Activated CD4-positive, alpha-beta memory T cell treated with anti-CD3 and anti-CD28 coated beads for 36 hours (primary cell): Measurements from ENCODE around the gene OGFOD3. TPM values are rescaled to one million over a fixed set of nuclear protein-coding genes. Genes with fewer than 3 reads are reported as not detected.
"Not testable (repeated sequence)": the region's sequence is repeated elsewhere in the genome, so short reads cannot be mapped to it uniquely, and the experiment has no call there.

ENCODE experiments used
- CTCF ChIA-PET: fragments of 350-600 bp; sonication (Branson Sonifier 250); formaldehyde crosslinking; loops from one replicate; lab custom pipeline; 2021; ENCODE audit warnings: antibody characterized with exemption, inconsistent platforms; lab: Charles Lee
- POLR2A ChIA-PET: fragments of 350-600 bp; sonication (Branson Sonifier 250); formaldehyde crosslinking; loops from one replicate; lab custom pipeline; 2021; ENCODE audit warnings: antibody characterized with exemption; lab: Charles Lee
- DNase-seq: peaks from one replicate; pipeline ENCODE4 v3.0.0-alpha.2; 2020
- H3K27ac Mint-ChIP-seq: one replicate; pipeline ENCODE4 v1.8.0; 2021; ENCODE audit warnings: mixed read lengths
- H3K27me3 Mint-ChIP-seq: one replicate; pipeline ENCODE4 v1.8.0; 2021; ENCODE audit warnings: mixed read lengths
- H3K36me3 Mint-ChIP-seq: one replicate; pipeline ENCODE4 v1.8.0; 2021; ENCODE audit warnings: mixed read lengths
- H3K4me1 Mint-ChIP-seq: one replicate; pipeline ENCODE4 v1.8.0; 2021; ENCODE audit warnings: low read depth, mixed read lengths
- H3K4me3 Mint-ChIP-seq: one replicate; pipeline ENCODE4 v1.8.0; 2021; ENCODE audit warnings: mild to moderate bottlenecking, mixed read lengths
- H3K9me3 Mint-ChIP-seq: one replicate; pipeline ENCODE4 v1.8.0; 2021; ENCODE audit warnings: mixed read lengths
- intact Hi-C: fragments of 100-400 bp; cut with micrococcal nuclease; formaldehyde crosslinking; loops from one replicate; pipeline ENCODE4 v1.15.1; 2023
- total RNA-seq, 2 experiments: library from RNA; stranded (reverse); gene quantifications; one replicate each; pipeline ENCODE4 v1.2.3, GENCODE V29; 2021

Gene OGFOD3
- total RNA-seq, 2 experiments from 2014 or later: 29.7 to 32.2 TPM

DNA sequence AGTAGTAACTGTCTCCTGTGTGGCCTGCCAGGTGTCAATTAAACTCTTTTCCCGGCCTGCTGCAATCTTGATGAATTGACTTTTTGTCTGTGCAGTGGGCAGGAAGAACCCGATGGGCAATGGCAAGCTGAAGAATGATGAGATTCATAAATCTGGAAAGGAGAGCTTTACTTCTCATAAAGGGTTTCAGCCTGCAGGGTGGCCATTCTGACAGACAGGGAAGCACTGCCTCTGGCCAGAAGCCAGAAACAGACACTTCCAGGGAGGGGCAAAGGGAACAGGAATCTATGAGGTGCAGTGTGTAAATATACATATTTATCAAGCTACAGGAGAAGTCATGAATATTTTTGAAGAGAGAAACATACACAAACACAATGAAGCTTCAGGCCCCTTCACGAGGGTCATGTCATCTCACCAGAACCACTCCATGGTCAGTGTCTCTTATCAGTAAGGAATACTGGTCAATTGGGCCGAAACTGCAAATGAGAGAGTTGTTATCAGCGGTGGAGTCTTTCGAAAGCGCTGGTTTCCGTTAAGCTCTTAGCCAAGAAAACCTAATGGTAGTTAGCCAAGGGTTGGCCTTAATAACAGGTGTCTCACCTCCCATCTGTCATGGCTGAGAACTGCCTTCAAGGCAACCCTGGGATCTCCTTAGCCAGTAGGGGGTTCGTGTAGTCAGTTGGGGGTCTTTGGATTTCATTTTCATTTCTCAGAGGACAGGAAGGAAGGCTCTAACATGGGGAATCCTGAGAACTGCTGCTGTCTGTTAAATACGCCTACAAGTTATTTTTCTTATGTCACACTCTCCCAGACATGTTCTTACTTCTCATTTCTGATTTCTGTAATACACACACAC, 38.9 kb upstream of the OGFOD3 start:
- no peaks in the 10 kb centered on the region for H3K27me3 Mint-ChIP-seq
- H3K4me3 Mint-ChIP-seq: peak overlapping the region; percentile 78
- no peak for DNase-seq
- peaks cover 20% of the 10 kb centered on the region for H3K36me3 Mint-ChIP-seq
- H3K27ac Mint-ChIP-seq: peak overlapping the region; percentile 97
- intact Hi-C loops: loop anchor here (10.0 kb wide), 1 partner anchor 362 kb away; the partner anchor contains the start of gene FASN
- peaks cover 42% of the 10 kb centered on the region for H3K4me1 Mint-ChIP-seq
- no peaks in the 10 kb centered on the region for H3K9me3 Mint-ChIP-seq
- ChIA-PET CTCF (interaction anchor here (0.9 to 1.3 kb wide), 2 partner anchors 11 to 37 kb away, joined by 3 to 4 read pairs; no protein-coding TSS in a partner anchor), POLR2A (interaction anchor here (1.2 to 3.1 kb wide), 4 partner anchors 8 to 62 kb away, joined by 4 to 22 read pairs (median 8); partner anchors contain the start of gene FOXK2)

DNA sequence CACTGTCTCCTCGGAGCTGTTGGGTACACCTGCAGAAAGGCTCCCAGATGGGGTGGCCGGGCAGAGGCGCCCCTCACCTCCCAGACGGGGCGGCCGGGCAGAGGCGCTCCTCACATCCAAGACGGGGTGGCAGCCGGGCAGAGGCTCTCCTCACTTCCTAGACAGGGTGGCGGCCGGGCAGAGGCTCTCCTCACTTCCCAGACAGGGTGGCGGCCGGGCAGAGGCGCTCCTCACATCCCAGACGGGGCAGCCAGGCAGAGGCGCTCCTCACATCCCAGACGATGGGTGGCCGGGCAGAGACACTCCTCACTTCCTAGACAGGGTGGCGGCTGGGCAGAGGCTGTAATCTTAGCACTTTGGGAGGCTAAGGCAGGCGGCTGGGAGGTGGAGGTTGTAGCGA, 35.3 kb upstream of the OGFOD3 start:
- intact Hi-C loops: loop anchor here (10.0 kb wide), 1 partner anchor 359 kb away; the partner anchor contains the start of gene FASN
- H3K27ac Mint-ChIP-seq: peak overlapping the region; percentile 99

GRCh38 chr17:82453151-82453550, 34.8 kb upstream of the OGFOD3 start:
- Mint-ChIP-seq H3K36me3 (peaks cover 17% of the 10 kb centered on the region), H3K27ac (peak overlapping the region; percentile 99)
- POLR2A ChIA-PET: not testable (repeated sequence)

More for the DNA sequence above, 35.3 kb upstream of the OGFOD3 start:
- POLR2A ChIA-PET, DNase-seq, H3K9me3 Mint-ChIP-seq, H3K4me3 Mint-ChIP-seq, H3K27me3 Mint-ChIP-seq, CTCF ChIA-PET: not testable (repeated sequence)
- Mint-ChIP-seq H3K4me1 (peaks cover 46% of the 10 kb centered on the region), H3K36me3 (peaks cover 17% of the 10 kb centered on the region)

GRCh38 chr17:82452162-82452561, 33.8 kb upstream of the OGFOD3 start:
- peaks cover 46% of the 10 kb centered on the region for H3K4me1 Mint-ChIP-seq
- H3K27me3 Mint-ChIP-seq: no peaks in the 10 kb centered on the region
- intact Hi-C loops: loop anchor here (10.0 kb wide), 1 partner anchor 357 kb away; the partner anchor contains the start of gene FASN
- no peaks in the 10 kb centered on the region for H3K9me3 Mint-ChIP-seq
- H3K36me3 Mint-ChIP-seq: peaks cover 23% of the 10 kb centered on the region
- CTCF ChIA-PET: no interaction called here
- peak overlapping the region; percentile 85 for H3K4me3 Mint-ChIP-seq
- DNase-seq: no peak
- H3K27ac Mint-ChIP-seq: peak overlapping the region; percentile 99
- POLR2A ChIA-PET: interaction anchor here (1.1 kb wide), 1 partner anchor 154 kb away, joined by 3 read pairs; no protein-coding TSS in a partner anchor

More at GRCh38 chr17:82453151-82453550, 34.8 kb upstream of the OGFOD3 start:
- DNase-seq, H3K9me3 Mint-ChIP-seq, H3K4me3 Mint-ChIP-seq, H3K27me3 Mint-ChIP-seq: not testable (repeated sequence)
- H3K4me1 Mint-ChIP-seq: peaks cover 46% of the 10 kb centered on the region
- CTCF ChIA-PET: interaction anchor here (0.6 kb wide), 1 partner anchor 421 kb away, joined by 3 read pairs; no protein-coding TSS in a partner anchor
- intact Hi-C loops: loop anchor here (10.0 kb wide), 1 partner anchor 358 kb away; the partner anchor contains the start of gene FASN

- Mint-ChIP-seq H3K4me3 (peak within 1 kb of the TSS; percentile 85), H3K4me1 (peaks cover 46% of the 10 kb centered on the region), H3K27me3 (no peaks in the 10 kb centered on the region), H3K9me3 (no peaks in the 10 kb centered on the region), H3K27ac (peak within 1 kb of the TSS; percentile 99), H3K36me3 (peaks cover 37% of the 10 kb centered on the region)
- POLR2A ChIA-PET: interaction anchor here (1.2 to 3.0 kb wide), 3 partner anchors 12 to 133 kb away, joined by 3 to 15 read pairs (median 13); partner anchors contain the start of genes CD7 and FOXK2
- CTCF ChIA-PET: interaction anchor here (1.6 kb wide), 1 partner anchor 45 kb away, joined by 3 read pairs; no protein-coding TSS in a partner anchor
- intact Hi-C loops: loop anchor here (1.0 to 10.0 kb wide), 4 partner anchors 8 to 356 kb away; partner anchors contain the start of genes FASN, FOXK2 and NARF
- peak; percentile 97 for DNase-seq
These were observed 32.1 kb upstream of the OGFOD3 start, which contains the start of gene CYBC1 for GRCh38 chr17:82450357-82451106. Gene CYBC1 (minus strand): TSS chr17:82450752. CDS start chr17:82449254, 1,498 bp downstream.

GRCh38 chr17:82449883-82450356, 31.5 kb upstream of the OGFOD3 start:
- CTCF ChIA-PET: interaction anchor here (1.4 to 1.6 kb wide), 2 partner anchors 25 to 46 kb away, joined by 3 to 6 read pairs; no protein-coding TSS in a partner anchor
- H3K27me3 Mint-ChIP-seq: no peaks in the 10 kb centered on the region
- H3K4me1 Mint-ChIP-seq: peaks cover 46% of the 10 kb centered on the region
- peaks cover 37% of the 10 kb centered on the region for H3K36me3 Mint-ChIP-seq
- POLR2A ChIA-PET: interaction anchor here (1.0 to 3.0 kb wide), 9 partner anchors 9 to 157 kb away, joined by 3 to 22 read pairs (median 9); partner anchors contain the start of genes CD7, FOXK2 and NARF
- H3K9me3 Mint-ChIP-seq: no peaks in the 10 kb centered on the region
- H3K4me3 Mint-ChIP-seq: peak overlapping the region; percentile 85
- peak; percentile 74 for DNase-seq
- intact Hi-C loops: loop anchor here (1.0 to 10.0 kb wide), 6 partner anchors 8 to 355 kb away; partner anchors contain the start of genes FASN, FOXK2, HEXD and NARF
- H3K27ac Mint-ChIP-seq: peak overlapping the region; percentile 99

DNA sequence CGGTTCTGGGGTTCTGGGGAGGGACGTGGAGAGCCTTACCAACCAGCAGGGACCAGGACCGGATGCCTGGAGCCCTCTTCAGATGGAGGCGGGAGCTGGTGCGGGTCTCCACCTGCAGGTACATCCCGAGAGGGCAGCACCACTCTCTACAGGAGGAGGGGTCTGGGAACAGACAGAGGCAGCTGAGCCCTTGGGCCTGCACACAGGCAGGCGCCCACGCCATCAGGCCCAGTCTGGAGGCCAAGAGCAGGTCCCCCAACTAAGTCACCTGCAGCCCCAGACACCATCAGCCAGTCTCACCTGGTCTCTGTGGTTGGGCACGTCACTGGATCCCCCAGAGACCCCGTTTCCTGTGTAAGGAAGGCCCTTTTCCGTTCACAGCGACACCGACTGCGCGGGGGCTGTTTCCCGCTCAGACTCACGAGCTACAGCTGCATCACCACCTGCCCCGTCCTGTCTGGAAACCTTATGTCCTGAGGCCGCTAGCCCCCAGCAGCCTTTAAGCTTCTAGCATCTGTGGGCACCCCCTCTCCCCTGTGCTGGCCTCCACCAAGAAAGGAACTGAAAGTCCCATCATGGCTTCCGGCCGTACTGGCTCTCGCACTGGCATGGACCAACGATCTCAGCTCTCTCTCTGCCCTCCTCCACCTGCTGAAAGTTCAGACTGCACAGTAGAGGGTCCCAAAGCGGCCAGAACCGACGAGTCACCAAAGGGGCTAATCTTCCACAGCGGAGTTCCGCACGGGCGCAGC, 30.9 kb upstream of the OGFOD3 start:
- intact Hi-C loops: loop anchor here (1.0 kb wide), 2 partner anchors 31 to 45 kb away; partner anchors contain the start of genes HEXD and OGFOD3
- DNase-seq: peak; percentile 85
- Mint-ChIP-seq H3K4me3 (peak overlapping the region; percentile 85), H3K27ac (peak overlapping the region; percentile 99), H3K9me3 (no peaks in the 10 kb centered on the region), H3K4me1 (peaks cover 46% of the 10 kb centered on the region), H3K36me3 (peaks cover 39% of the 10 kb centered on the region), H3K27me3 (no peaks in the 10 kb centered on the region)
- ChIA-PET POLR2A (interaction anchor here (0.6 to 3.0 kb wide), 12 partner anchors 9 to 220 kb away, joined by 3 to 22 read pairs (median 4); partner anchors contain the start of genes CD7, FOXK2 and NARF), CTCF (interaction anchor here (0.6 to 1.6 kb wide), 3 partner anchors 24 to 218 kb away, joined by 3 to 6 read pairs (median 3); no protein-coding TSS in a partner anchor)

GRCh38 chr17:82447876-82448275, 29.5 kb upstream of the OGFOD3 start:
- intact Hi-C loops: no loop called here
- Mint-ChIP-seq H3K36me3 (peaks cover 45% of the 10 kb centered on the region), H3K27ac (peak overlapping the region; percentile 77), H3K4me1 (peaks cover 41% of the 10 kb centered on the region), H3K9me3 (no peaks in the 10 kb centered on the region), H3K4me3 (peak overlapping the region; percentile 41), H3K27me3 (no peaks in the 10 kb centered on the region)
- ChIA-PET POLR2A (interaction anchor here (0.6 to 3.0 kb wide), 2 partner anchors 10 to 21 kb away, joined by 5 to 13 read pairs; no protein-coding TSS in a partner anchor), CTCF (no interaction called here)
- no peak for DNase-seq

GRCh38 chr17:82446649-82447048, 28.3 kb upstream of the OGFOD3 start:
- H3K4me3 Mint-ChIP-seq: no peak overlapping the region
- H3K4me1 Mint-ChIP-seq: peaks cover 30% of the 10 kb centered on the region
- no peaks in the 10 kb centered on the region for H3K27me3 Mint-ChIP-seq
- no peaks in the 10 kb centered on the region for H3K9me3 Mint-ChIP-seq
- intact Hi-C loops: no loop called here
- ChIA-PET POLR2A (no interaction called here), CTCF (interaction anchor here (0.6 to 1.3 kb wide), 3 partner anchors 11 to 22 kb away, joined by 3 to 5 read pairs (median 4); no protein-coding TSS in a partner anchor)
- peaks cover 48% of the 10 kb centered on the region for H3K36me3 Mint-ChIP-seq
- no peak for DNase-seq
- H3K27ac Mint-ChIP-seq: peak overlapping the region; percentile 60

GRCh38 chr17:82446124-82446523, 27.7 kb upstream of the OGFOD3 start:
- intact Hi-C loops: no loop called here
- H3K4me1 Mint-ChIP-seq: peaks cover 25% of the 10 kb centered on the region
- H3K4me3 Mint-ChIP-seq: no peak overlapping the region
- no peak for DNase-seq
- no peaks in the 10 kb centered on the region for H3K9me3 Mint-ChIP-seq
- peaks cover 48% of the 10 kb centered on the region for H3K36me3 Mint-ChIP-seq
- no peaks in the 10 kb centered on the region for H3K27me3 Mint-ChIP-seq
- CTCF ChIA-PET: interaction anchor here (0.6 to 1.3 kb wide), 3 partner anchors 12 to 21 kb away, joined by 3 to 5 read pairs (median 4); no protein-coding TSS in a partner anchor
- POLR2A ChIA-PET: no interaction called here
- H3K27ac Mint-ChIP-seq: peak overlapping the region; percentile 60
